Loucy (cell line): ENCODE measurements around the gene KCNT2.

Source experiments
- CTCF ChIP-seq: fragments of 200-600 bp; sonication (generic); conservative IDR thresholded peaks from 2 replicates; pipeline ENCODE4 v1.5.1; 2014; ENCODE audit warnings: mild to moderate bottlenecking, antibody characterized with exemption, low read length
- EZH2phosphoT487 ChIP-seq: fragments of 200-600 bp; IDR thresholded peaks from 2 replicates; pipeline ENCODE4 v1.6.1; 2018; ENCODE audit warnings: antibody characterized with exemption, mild to moderate bottlenecking, moderate library complexity, borderline replicate concordance

- TF ChIP-seq CTCF (no peak), EZH2phosphoT487 (no peak)
Observed at GRCh38 chr1:196590959-196591358, 17.3 kb downstream of the KCNT2 start.
